ENCODE data around the gene SPATA2L. TPM values are rescaled to one million over a fixed set of nuclear protein-coding genes. Genes with fewer than 3 reads are reported as not detected.

The SPATA2L gene
- total and polyA plus RNA-seq, 12 donors: 1.9 to 13.0 (median 3.1) TPM

DNA sequence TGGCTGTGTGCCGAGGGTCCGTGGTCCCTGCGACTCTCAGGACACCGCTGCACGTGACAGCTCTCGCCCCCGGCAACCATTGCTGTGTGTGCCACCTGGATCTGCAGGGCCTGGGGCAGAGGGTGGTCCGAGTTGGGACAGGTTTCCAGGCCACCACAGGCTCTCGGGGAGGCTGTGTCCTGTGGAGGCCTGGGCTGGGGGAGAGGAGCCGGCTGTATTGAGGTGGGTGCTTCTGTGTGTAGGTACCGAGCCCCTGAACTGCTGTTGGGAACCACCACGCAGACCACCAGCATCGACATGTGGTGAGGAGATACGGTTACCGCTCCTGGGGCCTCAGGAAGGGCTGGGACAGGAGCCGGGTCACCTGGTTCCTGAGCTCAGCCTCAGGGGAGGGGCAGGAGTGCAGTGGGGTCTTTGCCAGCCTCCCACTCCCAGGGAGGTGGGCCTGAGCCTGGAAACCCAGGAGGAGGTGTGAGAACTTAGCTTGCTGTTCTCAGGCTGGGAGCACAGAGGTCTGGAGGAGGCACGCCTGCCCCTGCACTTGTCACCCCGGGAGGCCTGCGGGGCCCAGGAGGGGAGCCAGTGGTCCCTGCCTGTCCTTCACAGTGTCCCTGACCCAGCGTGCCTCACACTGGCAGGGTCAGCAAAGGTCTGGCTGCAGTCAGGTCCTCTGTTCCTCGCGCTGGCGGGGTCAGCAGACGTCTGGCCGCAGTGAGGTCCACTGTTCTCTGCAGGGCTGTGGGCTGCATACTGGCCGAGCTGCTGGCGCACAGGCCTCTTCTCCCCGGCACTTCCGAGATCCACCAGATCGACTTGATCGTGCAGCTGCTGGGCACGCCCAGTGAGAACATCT lies 7.3 kb downstream of the SPATA2L start:
- no peak for ATAC-seq
- Histone ChIP-seq H3K9me3 (no peaks in the 10 kb centered on the region), H3K36me3 (peaks cover 0 to 86% (median 10%) of the 10 kb centered on the region in 9 donors), H3K27ac (no peak overlapping the region), H3K4me3 (no peak overlapping the region), H3K4me1 (peaks cover 0 to 7% (median 0%) of the 10 kb centered on the region in 9 donors), H3K27me3 (no peaks in the 10 kb centered on the region)
- no peak for DNase-seq
- WGBS, 2 donors: 89 to 90% methylated on average over 32 of the region's 32 CpGs
- TF ChIP-seq, protein P1, sequence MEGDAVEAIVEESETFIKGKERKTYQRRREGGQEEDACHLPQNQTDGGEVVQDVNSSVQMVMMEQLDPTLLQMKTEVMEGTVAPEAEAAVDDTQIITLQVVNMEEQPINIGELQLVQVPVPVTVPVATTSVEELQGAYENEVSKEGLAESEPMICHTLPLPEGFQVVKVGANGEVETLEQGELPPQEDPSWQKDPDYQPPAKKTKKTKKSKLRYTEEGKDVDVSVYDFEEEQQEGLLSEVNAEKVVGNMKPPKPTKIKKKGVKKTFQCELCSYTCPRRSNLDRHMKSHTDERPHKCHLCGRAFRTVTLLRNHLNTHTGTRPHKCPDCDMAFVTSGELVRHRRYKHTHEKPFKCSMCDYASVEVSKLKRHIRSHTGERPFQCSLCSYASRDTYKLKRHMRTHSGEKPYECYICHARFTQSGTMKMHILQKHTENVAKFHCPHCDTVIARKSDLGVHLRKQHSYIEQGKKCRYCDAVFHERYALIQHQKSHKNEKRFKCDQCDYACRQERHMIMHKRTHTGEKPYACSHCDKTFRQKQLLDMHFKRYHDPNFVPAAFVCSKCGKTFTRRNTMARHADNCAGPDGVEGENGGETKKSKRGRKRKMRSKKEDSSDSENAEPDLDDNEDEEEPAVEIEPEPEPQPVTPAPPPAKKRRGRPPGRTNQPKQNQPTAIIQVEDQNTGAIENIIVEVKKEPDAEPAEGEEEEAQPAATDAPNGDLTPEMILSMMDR (IDR thresholded peaks at IDR 0.05): no peak
- intact Hi-C loops (cut with DNase I): no loop called here

GRCh38 chr16:89693289-89693731 lies 8.2 kb downstream of the SPATA2L start:
- no peak for DNase-seq

DNA sequence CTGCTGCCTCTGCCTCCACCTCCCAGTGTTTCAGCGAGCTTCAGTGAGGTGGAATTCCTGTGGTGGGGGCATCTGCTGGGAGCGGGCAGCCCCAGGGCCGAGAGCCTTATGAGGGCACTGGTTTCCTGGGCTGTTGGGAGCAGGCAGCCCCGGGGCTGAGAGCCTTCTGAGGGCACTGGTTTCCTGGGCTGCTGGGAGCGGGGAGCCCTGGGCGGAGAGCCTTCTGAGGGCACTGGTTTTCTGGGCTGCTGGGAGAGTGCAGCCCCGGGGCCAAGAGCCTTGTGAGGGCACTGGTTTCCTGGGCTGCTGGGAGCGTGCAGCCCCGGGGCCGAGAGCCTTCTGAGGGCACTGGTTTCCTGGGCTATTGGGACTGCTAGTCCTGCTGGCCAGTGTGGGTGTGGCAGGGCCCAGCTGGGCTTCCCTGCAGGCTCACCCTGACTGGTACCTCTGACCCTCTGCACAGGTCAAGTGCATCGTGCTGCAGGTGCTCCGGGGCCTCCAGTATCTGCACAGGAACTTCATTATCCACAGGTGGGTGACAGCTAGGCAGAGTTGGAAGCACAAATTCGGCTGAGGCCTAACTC lies 9.4 kb downstream of the SPATA2L start:
- no peaks in the 10 kb centered on the region for H3K9me3 ChIP-seq
- peaks cover 0 to 78% (median 10%) of the 10 kb centered on the region in 9 donors for H3K36me3 ChIP-seq
- no peak overlapping the region for H3K4me3 ChIP-seq
- H3K27ac ChIP-seq: no peak overlapping the region
- 87 to 95% methylated on average over 13 of the region's 13 CpGs for WGBS, 2 donors
- DNase-seq: no peak
- H3K4me1 ChIP-seq: peaks cover 4 to 16% (median 8%) of the 10 kb centered on the region in 9 donors
- TF ChIP-seq, protein P1 (IDR thresholded peaks at IDR 0.05): no peak
- intact Hi-C loops (cut with DNase I): no loop called here
- no peaks in the 10 kb centered on the region for H3K27me3 ChIP-seq
- ATAC-seq: no peak

More at GRCh38 chr16:89693289-89693731, 8.2 kb downstream of the SPATA2L start:
- H3K27me3 ChIP-seq: no peaks in the 10 kb centered on the region
- no peaks in the 10 kb centered on the region for H3K9me3 ChIP-seq
- peaks cover 0 to 7% (median 0%) of the 10 kb centered on the region in 9 donors for H3K4me1 ChIP-seq
- no peak for ATAC-seq
- 92 to 94% methylated on average over 11 of the region's 11 CpGs for WGBS, 2 donors
- intact Hi-C loops (cut with DNase I): no loop called here
- peaks cover 0 to 88% (median 10%) of the 10 kb centered on the region in 9 donors for H3K36me3 ChIP-seq
- H3K27ac ChIP-seq: no peak overlapping the region
- TF ChIP-seq, protein P1 (IDR thresholded peaks at IDR 0.05): no peak
- H3K4me3 ChIP-seq: no peak overlapping the region

GRCh38 chr16:89691231-89691985 lies 10.1 kb downstream of the SPATA2L start:
- Histone ChIP-seq H3K27ac (no peak overlapping the region), H3K4me1 (peaks cover 4 to 11% (median 8%) of the 10 kb centered on the region in 9 donors), H3K4me3 (no peak overlapping the region), H3K36me3 (peaks cover 0 to 72% (median 10%) of the 10 kb centered on the region in 9 donors), H3K9me3 (no peaks in the 10 kb centered on the region), H3K27me3 (no peaks in the 10 kb centered on the region)
- intact Hi-C loops (cut with DNase I): no loop called here
- 95 to 96% methylated on average over 21 of the region's 21 CpGs for WGBS, 2 donors
- TF ChIP-seq, protein P1 (IDR thresholded peaks at IDR 0.05): no peak
- no peak for DNase-seq
- ATAC-seq: no peak

Measured in heart right ventricle (tissue), 16 donors.